OCI-LY7 (cell line): ENCODE results near the gene SNRNP25. TPM values are rescaled to one million over a fixed set of nuclear protein-coding genes. Genes with fewer than 3 reads are reported as not detected.

Experiments
- Bru-seq: library from RNA; stranded (reverse); fragments of 400-500 nt; gene quantifications from one replicate; lab custom pipeline; 2021; lab: Mats Ljungman, UMichigan
- BruChase-seq, 2 experiments: library from RNA; stranded (reverse); fragments of 400-500 nt; gene quantifications; one replicate each; lab custom pipeline; 2021; lab: Mats Ljungman, UMichigan
- BruUV-seq: library from RNA; stranded (reverse); fragments of 400-500 nt; replicated peaks from 2 replicates; lab custom pipeline; 2021; lab: Mats Ljungman, UMichigan
- CTCF ChIA-PET: fragments of 300-600 bp; sonication (Branson Sonifier 250); formaldehyde crosslinking; loops from one replicate; lab custom pipeline; 2022; ENCODE audit warnings: antibody characterized with exemption; ENCODE audit not compliant: unreplicated experiment; lab: Charles Lee
- POLR2A ChIA-PET: fragments of 300-600 bp; sonication (Branson Sonifier 250); formaldehyde crosslinking; loops from one replicate; lab custom pipeline; 2022; ENCODE audit warnings: antibody characterized with exemption; lab: Charles Lee
- DNase-seq: peaks from one replicate; pipeline ENCODE4 v3.0.0-alpha.2; 2015; ENCODE audit warnings: low spot score
- H2AFZ ChIP-seq: fragments of 200-600 bp; sonication (generic), shearing (Covaris generic); 2 replicates; pipeline ENCODE4 v1.6.1; 2014; ENCODE audit warnings: mild to moderate bottlenecking, antibody characterized with exemption, low read length, moderate library complexity
- H3K27ac ChIP-seq: fragments of 200-600 bp; sonication (generic); 2 replicates; pipeline ENCODE4 v1.5.1; 2014; ENCODE audit warnings: mixed run types, low read depth, mild to moderate bottlenecking, moderate library complexity, low read length, inconsistent platforms; ENCODE audit not compliant: poor library complexity, severe bottlenecking
- H3K36me3 ChIP-seq: fragments of 200-600 bp; sonication (generic); 2 replicates; pipeline ENCODE4 v1.6.1; 2014; ENCODE audit warnings: mild to moderate bottlenecking, antibody characterized with exemption, low read length, moderate library complexity, mixed read lengths; ENCODE audit not compliant: insufficient read depth
- H3K4me1 ChIP-seq: fragments of 200-600 bp; sonication (generic); 2 replicates; pipeline ENCODE4 v1.5.1; 2014; ENCODE audit warnings: mild to moderate bottlenecking, low read length; ENCODE audit not compliant: insufficient read depth, poor library complexity, severe bottlenecking
- H3K4me2 ChIP-seq: fragments of 200-600 bp; sonication (generic); 2 replicates; pipeline ENCODE4 v1.6.1; 2014; ENCODE audit warnings: mild to moderate bottlenecking, low read length
- H3K4me3 ChIP-seq: fragments of 200-600 bp; sonication (generic); 2 replicates; pipeline ENCODE4 v1.5.1; 2014; ENCODE audit warnings: mild to moderate bottlenecking, low read depth, low read length; ENCODE audit not compliant: poor library complexity, severe bottlenecking
- H3K79me2 ChIP-seq: fragments of 200-600 bp; sonication (generic); 2 replicates; pipeline ENCODE4 v1.6.1; 2016; ENCODE audit warnings: low read depth, mild to moderate bottlenecking, low read length, moderate library complexity, mixed read lengths; ENCODE audit not compliant: insufficient read depth
- H3K9me2 ChIP-seq: fragments of 200-600 bp; sonication (generic); 2 replicates; pipeline ENCODE4 v1.6.1; 2016; ENCODE audit warnings: mild to moderate bottlenecking, low read length, mixed read lengths; ENCODE audit not compliant: insufficient read depth
- H3K9me3 ChIP-seq: fragments of 200-600 bp; sonication (generic); 2 replicates; pipeline ENCODE4 v1.6.1; 2014; ENCODE audit warnings: mild to moderate bottlenecking, mixed run types, low read length, mixed read lengths
- H4K20me1 ChIP-seq: fragments of 200-600 bp; sonication (generic); 2 replicates; pipeline ENCODE4 v1.6.1; 2014; ENCODE audit warnings: mild to moderate bottlenecking, antibody characterized with exemption, low read length, moderate library complexity, mixed read lengths; ENCODE audit not compliant: insufficient read depth
- EZH2phosphoT487 ChIP-seq: fragments of 200-600 bp; sonication (generic); IDR thresholded peaks from 2 replicates; pipeline ENCODE4 v1.6.1; 2018; ENCODE audit warnings: low read depth, borderline replicate concordance, mild to moderate bottlenecking, mixed run types, antibody characterized with exemption, low read length, moderate library complexity, mixed read lengths
- intact Hi-C: fragments of 100-400 bp; cut with micrococcal nuclease; formaldehyde crosslinking; loops from one replicate; pipeline ENCODE4 v1.10.0; 2022; ENCODE audit not compliant: unreplicated experiment
- long read RNA-seq: library from polyadenylated mRNA; stranded (forward); transcript quantifications from one replicate; pipeline ENCODE4 v2.0.0, GENCODE V29; 2022
- total RNA-seq, 2 experiments: library from RNA; depleted of rRNA in 1 of 2; stranded (reverse); fragments of >200 nt in 1 of 2; shearing (Covaris generic) in 1 of 2; gene quantifications; 2 replicates each; pipeline ENCODE4 v1.2.3, GENCODE V29; 2014 to 2022
- TF ChIP-seq, protein P1 (sequence below): fragments of 200-600 bp; sonication (generic); conservative IDR thresholded peaks from 2 replicates; pipeline ENCODE4 v1.5.1; 2014; ENCODE audit warnings: mild to moderate bottlenecking, antibody characterized with exemption, low read length, moderate library complexity, mixed read lengths

SNRNP25 gene
- total RNA-seq (2014; rRNA removed; shearing (Covaris generic)) (61.4 and 68.1 TPM in 2 replicates), total RNA-seq (2022) (63.0 and 68.3 TPM in 2 replicates), Bru-seq, nascent RNA (percentile 76 among the genes with signal in this experiment), BruChase-seq, experiment 1, labeled RNA remaining after a 6-hour chase (percentile 84 among the genes with signal in this experiment), BruChase-seq, experiment 2, labeled RNA remaining after a 2-hour chase (percentile 80 among the genes with signal in this experiment)
- long read RNA-seq, transcript SNRNP25-205 (4 exons, 1,130 nt) = minor isoform, 13 of 107 reads
- long read RNA-seq, transcript SNRNP25-201 (5 exons, 1,905 nt) = major isoform, 85 of 107 reads
- long read RNA-seq, partial matches to known transcripts = 6 of 107 reads
- long read RNA-seq, other reads (novel, unspliced or antisense) = 2 of 107 reads

DNA sequence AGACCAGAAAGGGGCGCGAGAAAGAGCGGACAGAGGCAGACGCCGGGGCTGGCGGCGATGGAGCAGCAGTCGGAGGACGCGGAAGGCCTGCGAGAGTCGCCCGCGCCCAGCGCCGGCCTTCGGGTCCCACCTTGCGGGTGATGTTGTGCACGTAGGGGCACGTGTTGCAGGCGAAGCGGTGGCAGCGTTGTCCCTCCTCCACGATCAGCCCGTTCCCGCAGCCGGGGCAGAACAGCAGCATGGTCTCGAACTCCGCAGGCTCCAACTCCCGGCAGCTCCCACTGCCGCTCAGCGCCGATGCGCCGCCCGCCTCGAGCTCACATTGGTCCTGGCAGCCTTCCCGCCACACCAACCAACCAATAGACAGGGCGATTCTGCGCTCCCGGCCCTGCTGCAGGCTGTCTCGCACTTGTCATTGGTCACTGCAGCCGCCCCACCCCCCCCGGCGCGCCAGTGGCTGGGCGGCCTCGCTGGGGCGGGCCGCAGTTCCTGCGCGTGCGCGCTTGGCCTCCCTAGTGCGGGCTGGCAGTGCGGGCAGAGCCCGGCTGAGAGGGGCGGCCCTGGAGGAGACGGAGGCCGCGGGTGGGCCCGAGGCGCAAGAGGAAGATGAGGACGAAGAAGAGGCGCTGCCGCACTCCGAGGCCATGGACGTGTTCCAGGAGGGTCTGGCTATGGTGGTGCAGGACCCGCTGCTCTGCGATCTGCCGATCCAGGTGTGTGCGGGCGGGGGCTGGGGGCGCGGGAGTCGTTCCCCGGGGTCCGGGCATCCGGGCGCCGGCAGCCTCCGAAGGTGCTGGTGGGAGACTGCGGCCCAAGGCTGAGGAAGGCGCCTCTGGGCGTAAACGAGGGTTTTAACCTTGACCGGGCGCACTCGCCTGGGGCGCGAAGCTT is at the start of gene SNRNP25, which contains the start of gene POLR3K:
TSS of gene SNRNP25 (plus strand) at position 483 of the 891 bp plus-strand sequence. CDS start at position 672, 189 bp downstream.
TSS of gene POLR3K (minus strand) at position 263 of the 891 bp plus-strand sequence. CDS start at position 241, 22 bp downstream.
- Histone ChIP-seq H3K9me2 (no peaks in the 10 kb centered on the region), H3K79me2 (peaks cover 61% of the 10 kb centered on the region), H3K4me3 (peak within 1 kb of the TSS; percentile 90), H2AFZ (peak within 1 kb of the TSS; percentile 77; the same call in 1 of the 2 replicates), H3K4me1 (peaks cover 18% of the 10 kb centered on the region), H4K20me1 (peaks cover 15% of the 10 kb centered on the region), H3K9me3 (no peaks in the 10 kb centered on the region; the same call in 1 of the 2 replicates), H3K4me2 (peak within 1 kb of the TSS; percentile 95), H3K36me3 (peaks cover 77% of the 10 kb centered on the region), H3K27ac (peak within 1 kb of the TSS; percentile 78)
- ChIA-PET CTCF (interaction anchor here (1.1 kb wide), 1 partner anchor 13 kb away, joined by 3 read pairs; no protein-coding TSS in a partner anchor), POLR2A (interaction anchor here (1.0 to 1.7 kb wide), 3 partner anchors 11 to 175 kb away, joined by 3 to 5 read pairs (median 4); partner anchors contain the start of gene LUC7L)
- intact Hi-C loops = loop anchor here (2.0 kb wide), 1 partner anchor 23 kb away; no protein-coding TSS in a partner anchor
- no peak for TF ChIP-seq EZH2phosphoT487
- TF ChIP-seq, protein P1, sequence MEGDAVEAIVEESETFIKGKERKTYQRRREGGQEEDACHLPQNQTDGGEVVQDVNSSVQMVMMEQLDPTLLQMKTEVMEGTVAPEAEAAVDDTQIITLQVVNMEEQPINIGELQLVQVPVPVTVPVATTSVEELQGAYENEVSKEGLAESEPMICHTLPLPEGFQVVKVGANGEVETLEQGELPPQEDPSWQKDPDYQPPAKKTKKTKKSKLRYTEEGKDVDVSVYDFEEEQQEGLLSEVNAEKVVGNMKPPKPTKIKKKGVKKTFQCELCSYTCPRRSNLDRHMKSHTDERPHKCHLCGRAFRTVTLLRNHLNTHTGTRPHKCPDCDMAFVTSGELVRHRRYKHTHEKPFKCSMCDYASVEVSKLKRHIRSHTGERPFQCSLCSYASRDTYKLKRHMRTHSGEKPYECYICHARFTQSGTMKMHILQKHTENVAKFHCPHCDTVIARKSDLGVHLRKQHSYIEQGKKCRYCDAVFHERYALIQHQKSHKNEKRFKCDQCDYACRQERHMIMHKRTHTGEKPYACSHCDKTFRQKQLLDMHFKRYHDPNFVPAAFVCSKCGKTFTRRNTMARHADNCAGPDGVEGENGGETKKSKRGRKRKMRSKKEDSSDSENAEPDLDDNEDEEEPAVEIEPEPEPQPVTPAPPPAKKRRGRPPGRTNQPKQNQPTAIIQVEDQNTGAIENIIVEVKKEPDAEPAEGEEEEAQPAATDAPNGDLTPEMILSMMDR = no peak
- peak; percentile 98 for DNase-seq
- BruUV-seq = no TSS peak

GRCh38 chr16:9903-10665 is 43.5 kb upstream of the SNRNP25 start:
- Histone ChIP-seq H2AFZ (no peak overlapping the region), H3K9me2 (no peaks in the 10 kb centered on the region), H3K9me3 (no peaks in the 10 kb centered on the region), H3K79me2 (no peaks in the 10 kb centered on the region), H3K4me1 (no peaks in the 10 kb centered on the region), H4K20me1 (no peaks in the 10 kb centered on the region), H3K27ac (no peak overlapping the region), H3K4me2 (no peak overlapping the region), H3K36me3 (no peaks in the 10 kb centered on the region), H3K4me3 (peak overlapping the region; percentile 53)
- no TSS peak for BruUV-seq
- POLR2A ChIA-PET = no interaction called here
- no peak for TF ChIP-seq EZH2phosphoT487
- TF ChIP-seq, protein P1 = no peak
- CTCF ChIA-PET = no interaction called here
- DNase-seq = no peak
- intact Hi-C loops = no loop called here
